Neural cell (in vitro differentiated cells): ENCODE measurements around the gene CCNE1. TPM values are rescaled to one million over a fixed set of nuclear protein-coding genes. Genes with fewer than 3 reads are reported as not detected.
"Not testable (repeated sequence)": the region's sequence is repeated elsewhere in the genome, so short reads cannot be mapped to it uniquely, and the experiment has no call there.

Experiments used
- H2AFZ ChIP-seq: fragments of 200-600, 300-800 bp; sonication (generic), shearing (Covaris generic); 2 replicates; pipeline ENCODE4 v1.6.0; 2014; ENCODE audit warnings: low read depth, mild to moderate bottlenecking, antibody characterized with exemption, low read length, moderate library complexity
- H3F3A ChIP-seq: fragments of 200-600 bp; shearing (Covaris generic); 2 replicates; pipeline ENCODE4 v1.6.1; 2016; ENCODE audit warnings: mild to moderate bottlenecking, moderate library complexity, mixed read lengths, antibody characterized with exemption, low read length; ENCODE audit not compliant: insufficient read depth, poor library complexity, severe bottlenecking
- H3K27ac ChIP-seq: fragments of 200-600, 300-800 bp; sonication (generic), shearing (Covaris generic); 2 replicates; pipeline ENCODE4 v1.5.1; 2014; ENCODE audit warnings: mild to moderate bottlenecking, low read length, moderate library complexity
- H3K27me3 ChIP-seq: fragments of 300-800, 200-600 bp; sonication (generic), shearing (Covaris generic); 2 replicates; pipeline ENCODE4 v1.6.0; 2014; ENCODE audit warnings: mild to moderate bottlenecking, low read depth, low read length, moderate library complexity; ENCODE audit not compliant: insufficient read depth
- H3K36me3 ChIP-seq: fragments of 300-800, 200-600 bp; sonication (generic), shearing (Covaris generic); 2 replicates; pipeline ENCODE4 v1.5.1; 2014; ENCODE audit warnings: mild to moderate bottlenecking, antibody characterized with exemption, low read length, moderate library complexity; ENCODE audit not compliant: insufficient read depth
- H3K4me2 ChIP-seq: fragments of 300-800, 200-600 bp; sonication (generic), shearing (Covaris generic); 2 replicates; pipeline ENCODE4 v1.6.0; 2014; ENCODE audit warnings: mild to moderate bottlenecking, low read length
- H3K4me3 ChIP-seq: fragments of 300-800, 200-600 bp; sonication (generic), shearing (Covaris generic); 2 replicates; pipeline ENCODE4 v1.5.1; 2014; ENCODE audit warnings: mild to moderate bottlenecking, low read length, moderate library complexity
- H3K79me2 ChIP-seq: fragments of 200-600 bp; shearing (Covaris generic); replicated peaks from 2 replicates; pipeline ENCODE4 v1.6.0; 2014; ENCODE audit warnings: mild to moderate bottlenecking, low read length, moderate library complexity; ENCODE audit not compliant: insufficient read depth
- H3K9ac ChIP-seq: fragments of 300-800, 200-600 bp; sonication (generic), shearing (Covaris generic); 2 replicates; pipeline ENCODE4 v1.6.1; 2016; ENCODE audit warnings: mild to moderate bottlenecking, low read length, mixed read lengths
- H3K9me2 ChIP-seq: fragments of 200-600 bp; shearing (Covaris generic); 2 replicates; pipeline ENCODE4 v1.6.1; 2016; ENCODE audit warnings: mild to moderate bottlenecking, low read length, mixed read lengths; ENCODE audit not compliant: insufficient read depth
- H3K9me3 ChIP-seq: fragments of 200-600, 300-800 bp; sonication (generic), shearing (Covaris generic); 2 replicates; pipeline ENCODE4 v1.6.1; 2016; ENCODE audit warnings: mild to moderate bottlenecking, mixed run types, low read length, moderate library complexity, mixed read lengths
- H4K20me1 ChIP-seq: fragments of 200-600 bp; shearing (Covaris generic); 2 replicates; pipeline ENCODE4 v1.6.1; 2016; ENCODE audit warnings: mild to moderate bottlenecking, mixed run types; ENCODE audit not compliant: insufficient read depth
- EP300 ChIP-seq: fragments of 450-650 bp; conservative IDR thresholded peaks from 2 replicates; pipeline ENCODE4 v1.6.1; 2014; ENCODE audit warnings: antibody characterized with exemption, mild to moderate bottlenecking, moderate library complexity; ENCODE audit not compliant: poor library complexity, severe bottlenecking
- EZH2 ChIP-seq: fragments of 200-600, 300-800 bp; shearing (Covaris generic), sonication (generic); IDR thresholded peaks from 2 replicates; pipeline ENCODE4 v1.6.1; 2014; ENCODE audit warnings: antibody characterized with exemption, low read length, borderline replicate concordance, mild to moderate bottlenecking; ENCODE audit not compliant: insufficient read depth, poor library complexity, severe bottlenecking
- MXI1 ChIP-seq: fragments of 450-650 bp; conservative IDR thresholded peaks from 2 replicates; pipeline ENCODE4 v1.6.1; 2014; ENCODE audit warnings: antibody characterized with exemption, mild to moderate bottlenecking; ENCODE audit not compliant: poor library complexity, severe bottlenecking
- POLR2AphosphoS5 ChIP-seq: IDR thresholded peaks from 2 replicates; pipeline ENCODE4 v1.6.1; 2012
- RAD21 ChIP-seq: fragments of 450-650 bp; conservative IDR thresholded peaks from 2 replicates; pipeline ENCODE4 v1.6.1; 2014; ENCODE audit warnings: antibody characterized with exemption, mild to moderate bottlenecking, moderate library complexity
- SMC3 ChIP-seq: fragments of 450-650 bp; conservative IDR thresholded peaks from 2 replicates; pipeline ENCODE4 v1.6.1; 2014; ENCODE audit warnings: antibody characterized with exemption, mild to moderate bottlenecking, moderate library complexity; ENCODE audit not compliant: poor library complexity
- TAF1 ChIP-seq: IDR thresholded peaks from 2 replicates; pipeline ENCODE4 v1.6.1; 2012; ENCODE audit warnings: low read depth
- polyA plus RNA-seq: library from polyadenylated mRNA; depleted of rRNA; stranded (reverse); fragments of >200 nt; gene quantifications from 2 replicates; pipeline ENCODE4 v1.2.3, GENCODE V29; 2014
- TF ChIP-seq, protein P1 (sequence below): IDR thresholded peaks from 2 replicates; pipeline ENCODE4 v1.6.1; 2012; ENCODE audit warnings: borderline replicate concordance
- TF ChIP-seq, protein P2 (sequence below): fragments of 450-650 bp; IDR thresholded peaks from 2 replicates; pipeline ENCODE4 v1.5.1; 2014; ENCODE audit warnings: antibody characterized with exemption, mild to moderate bottlenecking, moderate library complexity; ENCODE audit not compliant: poor library complexity, severe bottlenecking

CCNE1 gene
- polyA plus RNA-seq, 1 donor from 2014 or later: 4.1 TPM

DNA sequence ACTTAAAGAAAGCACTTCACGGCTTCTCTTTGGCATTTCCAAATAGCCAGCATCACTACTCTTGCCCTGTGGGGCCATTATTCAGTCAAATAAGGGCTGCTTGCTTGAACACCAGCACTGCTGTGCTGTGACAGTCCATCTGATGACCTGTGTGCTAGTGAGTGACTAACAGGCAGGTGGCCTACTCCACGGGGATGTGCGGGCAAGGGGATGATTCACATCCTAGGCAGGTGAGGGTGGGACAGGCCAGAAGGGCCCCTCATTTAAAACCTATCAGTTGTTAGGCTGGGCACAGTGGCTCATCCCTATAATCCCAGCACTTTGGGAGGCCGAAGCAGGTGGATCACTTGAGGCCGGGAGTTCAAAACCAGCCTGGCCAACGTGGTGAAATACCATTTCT, 8.2 kb downstream of the CCNE1 start:
- Histone ChIP-seq H2AFZ (no peak overlapping the region), H3K27me3 (no peaks in the 10 kb centered on the region), H3K9me3 (no peaks in the 10 kb centered on the region), H3K79me2 (no peaks in the 10 kb centered on the region), H3K4me2 (no peak overlapping the region), H3K9ac (no peak overlapping the region), H3F3A (no peaks in the 10 kb centered on the region), H4K20me1 (no peaks in the 10 kb centered on the region), H3K27ac (no peak overlapping the region), H3K4me3 (no peak overlapping the region), H3K9me2 (no peaks in the 10 kb centered on the region), H3K36me3 (no peaks in the 10 kb centered on the region)
- no peak for TF ChIP-seq EP300
- TF ChIP-seq POLR2AphosphoS5: no peak
- TF ChIP-seq MXI1: no peak
- TF ChIP-seq SMC3: no peak
- TF ChIP-seq, protein P1, sequence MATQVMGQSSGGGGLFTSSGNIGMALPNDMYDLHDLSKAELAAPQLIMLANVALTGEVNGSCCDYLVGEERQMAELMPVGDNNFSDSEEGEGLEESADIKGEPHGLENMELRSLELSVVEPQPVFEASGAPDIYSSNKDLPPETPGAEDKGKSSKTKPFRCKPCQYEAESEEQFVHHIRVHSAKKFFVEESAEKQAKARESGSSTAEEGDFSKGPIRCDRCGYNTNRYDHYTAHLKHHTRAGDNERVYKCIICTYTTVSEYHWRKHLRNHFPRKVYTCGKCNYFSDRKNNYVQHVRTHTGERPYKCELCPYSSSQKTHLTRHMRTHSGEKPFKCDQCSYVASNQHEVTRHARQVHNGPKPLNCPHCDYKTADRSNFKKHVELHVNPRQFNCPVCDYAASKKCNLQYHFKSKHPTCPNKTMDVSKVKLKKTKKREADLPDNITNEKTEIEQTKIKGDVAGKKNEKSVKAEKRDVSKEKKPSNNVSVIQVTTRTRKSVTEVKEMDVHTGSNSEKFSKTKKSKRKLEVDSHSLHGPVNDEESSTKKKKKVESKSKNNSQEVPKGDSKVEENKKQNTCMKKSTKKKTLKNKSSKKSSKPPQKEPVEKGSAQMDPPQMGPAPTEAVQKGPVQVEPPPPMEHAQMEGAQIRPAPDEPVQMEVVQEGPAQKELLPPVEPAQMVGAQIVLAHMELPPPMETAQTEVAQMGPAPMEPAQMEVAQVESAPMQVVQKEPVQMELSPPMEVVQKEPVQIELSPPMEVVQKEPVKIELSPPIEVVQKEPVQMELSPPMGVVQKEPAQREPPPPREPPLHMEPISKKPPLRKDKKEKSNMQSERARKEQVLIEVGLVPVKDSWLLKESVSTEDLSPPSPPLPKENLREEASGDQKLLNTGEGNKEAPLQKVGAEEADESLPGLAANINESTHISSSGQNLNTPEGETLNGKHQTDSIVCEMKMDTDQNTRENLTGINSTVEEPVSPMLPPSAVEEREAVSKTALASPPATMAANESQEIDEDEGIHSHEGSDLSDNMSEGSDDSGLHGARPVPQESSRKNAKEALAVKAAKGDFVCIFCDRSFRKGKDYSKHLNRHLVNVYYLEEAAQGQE: no peak
- no peak for TF ChIP-seq RAD21
- no peak for TF ChIP-seq TAF1
- no peak for TF ChIP-seq EZH2
- TF ChIP-seq, protein P2, sequence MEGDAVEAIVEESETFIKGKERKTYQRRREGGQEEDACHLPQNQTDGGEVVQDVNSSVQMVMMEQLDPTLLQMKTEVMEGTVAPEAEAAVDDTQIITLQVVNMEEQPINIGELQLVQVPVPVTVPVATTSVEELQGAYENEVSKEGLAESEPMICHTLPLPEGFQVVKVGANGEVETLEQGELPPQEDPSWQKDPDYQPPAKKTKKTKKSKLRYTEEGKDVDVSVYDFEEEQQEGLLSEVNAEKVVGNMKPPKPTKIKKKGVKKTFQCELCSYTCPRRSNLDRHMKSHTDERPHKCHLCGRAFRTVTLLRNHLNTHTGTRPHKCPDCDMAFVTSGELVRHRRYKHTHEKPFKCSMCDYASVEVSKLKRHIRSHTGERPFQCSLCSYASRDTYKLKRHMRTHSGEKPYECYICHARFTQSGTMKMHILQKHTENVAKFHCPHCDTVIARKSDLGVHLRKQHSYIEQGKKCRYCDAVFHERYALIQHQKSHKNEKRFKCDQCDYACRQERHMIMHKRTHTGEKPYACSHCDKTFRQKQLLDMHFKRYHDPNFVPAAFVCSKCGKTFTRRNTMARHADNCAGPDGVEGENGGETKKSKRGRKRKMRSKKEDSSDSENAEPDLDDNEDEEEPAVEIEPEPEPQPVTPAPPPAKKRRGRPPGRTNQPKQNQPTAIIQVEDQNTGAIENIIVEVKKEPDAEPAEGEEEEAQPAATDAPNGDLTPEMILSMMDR: no peak

- TF ChIP-seq POLR2AphosphoS5 (no peak), TAF1 (no peak), EZH2 (no peak), MXI1 (no peak), EP300 (no peak), SMC3 (no peak), RAD21 (no peak)
- TF ChIP-seq, protein P2: no peak
- TF ChIP-seq, protein P1: no peak
- H3K27me3 ChIP-seq: no peaks in the 10 kb centered on the region
- H3K36me3 ChIP-seq: no peaks in the 10 kb centered on the region
- no peak overlapping the region for H3K9ac ChIP-seq
- H3K4me3 ChIP-seq: no peak overlapping the region
- no peaks in the 10 kb centered on the region for H3K9me2 ChIP-seq
- no peaks in the 10 kb centered on the region for H4K20me1 ChIP-seq
- no peaks in the 10 kb centered on the region for H3K79me2 ChIP-seq
- no peak overlapping the region for H3K27ac ChIP-seq
- no peak overlapping the region for H2AFZ ChIP-seq
- H3K9me3 ChIP-seq: no peaks in the 10 kb centered on the region
- no peaks in the 10 kb centered on the region for H3F3A ChIP-seq
- H3K4me2 ChIP-seq: no peak overlapping the region
These were observed 12.0 kb downstream of the CCNE1 start for GRCh38 chr19:29823581-29824330.

- H3K36me3 ChIP-seq, H3K79me2 ChIP-seq, H3F3A ChIP-seq, H2AFZ ChIP-seq, H4K20me1 ChIP-seq, H3K4me2 ChIP-seq, H3K27me3 ChIP-seq, H3K9ac ChIP-seq, H3K9me3 ChIP-seq, H3K4me3 ChIP-seq, H3K9me2 ChIP-seq, H3K27ac ChIP-seq: not testable (repeated sequence)
These were observed 13.5 kb downstream of the CCNE1 start for GRCh38 chr19:29825263-29825662.
